ENCODE measurements around the gene PCDH9.

PCDH9 gene

GRCh38 chr13:67175836-67176459 is 54.2 kb downstream of the PCDH9 start:
- H3K4me3 ChIP-seq (ENCODE audit: low read length) = no peak overlapping the region
- DNase-seq (ENCODE audit: low read depth, low spot score) = no peak

- no peak for DNase-seq (ENCODE audit: low read depth, low spot score)
- H3K4me3 ChIP-seq (ENCODE audit: low read length) = no peak overlapping the region
Observed at GRCh38 chr13:67168384-67168783, 61.8 kb downstream of the PCDH9 start.

DNA sequence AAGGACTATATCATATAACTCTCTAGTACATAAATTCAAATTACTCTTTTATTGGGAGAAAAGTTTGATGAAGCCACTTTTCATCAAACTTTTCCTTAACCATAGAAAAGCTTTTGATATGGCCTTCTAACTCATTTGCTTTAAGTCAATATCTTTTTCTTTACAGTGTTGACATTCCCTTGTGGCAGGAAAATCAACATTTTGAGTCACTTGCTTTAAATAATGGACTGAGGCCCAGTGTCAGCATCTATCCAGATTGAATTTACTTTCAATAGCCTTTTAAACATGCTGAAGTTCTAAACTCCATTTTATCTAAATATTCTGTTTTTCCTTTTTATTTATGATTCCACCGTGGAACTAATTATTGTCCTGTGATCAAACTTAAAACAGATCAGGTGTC is 62.7 kb downstream of the PCDH9 start:
- no peak for DNase-seq (ENCODE audit: low read depth, low spot score)
- no peak overlapping the region for H3K4me3 ChIP-seq (ENCODE audit: low read length)

DNA sequence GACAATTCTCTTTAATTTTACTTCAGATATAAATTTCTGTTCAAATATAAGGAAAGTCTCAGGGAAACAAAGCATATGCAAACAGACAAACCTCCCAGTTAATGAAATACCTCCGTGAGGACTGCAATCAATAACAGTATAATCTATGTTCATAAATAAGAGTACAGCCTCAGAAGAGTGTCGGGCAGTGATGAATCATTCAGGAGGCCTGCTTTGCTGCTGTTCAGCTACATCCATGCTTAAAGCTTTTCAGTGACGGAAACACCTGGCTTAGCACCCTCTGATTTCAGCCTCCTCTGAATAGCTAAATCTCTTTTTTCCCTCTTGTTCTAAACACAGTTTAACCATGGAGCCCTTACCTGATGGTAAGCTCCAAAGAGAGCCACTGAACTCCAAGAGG is 69.0 kb downstream of the PCDH9 start:
- no peak for DNase-seq (ENCODE audit: low read depth, low spot score)
- H3K4me3 ChIP-seq (ENCODE audit: low read length) = no peak overlapping the region

DNA sequence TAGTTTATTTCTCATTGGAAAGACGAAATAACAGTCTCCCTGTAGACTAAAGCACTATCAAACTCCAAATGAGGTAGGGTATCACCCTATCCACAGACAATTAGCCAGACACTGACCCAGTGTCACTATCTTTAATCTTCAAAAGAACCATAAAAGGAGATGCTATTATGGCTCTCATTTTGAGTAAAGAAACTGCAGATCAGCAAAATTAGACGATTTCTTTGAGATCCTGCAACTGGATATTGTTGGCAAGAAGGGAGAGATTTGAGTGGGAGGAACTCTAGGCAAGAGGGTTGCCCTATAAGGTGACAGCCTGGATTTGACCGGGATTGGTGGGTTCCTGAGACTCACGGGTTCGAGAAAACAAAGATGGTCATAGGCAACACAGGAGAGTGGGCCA is 71.2 kb downstream of the PCDH9 start:
- DNase-seq (ENCODE audit: low read depth, low spot score) = no peak
- no peak overlapping the region for H3K4me3 ChIP-seq (ENCODE audit: low read length)

DNA sequence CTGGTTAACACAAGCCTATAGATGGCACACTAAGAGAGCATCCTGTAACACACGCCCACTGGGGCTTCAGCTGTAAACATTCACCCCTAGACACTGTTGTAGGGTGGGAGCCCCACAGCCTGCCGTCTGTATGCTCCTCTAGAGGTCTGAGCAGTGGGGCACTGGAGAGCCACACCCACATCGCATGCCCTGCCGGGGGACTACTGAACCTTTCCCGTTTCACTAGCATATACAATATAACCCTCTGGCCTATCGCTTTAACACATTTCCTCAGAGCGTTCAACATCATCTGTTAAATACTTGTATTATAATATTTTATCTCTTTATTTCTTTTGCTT is 73.4 kb downstream of the PCDH9 start:
- DNase-seq (ENCODE audit: low read depth, low spot score) = no peak
- no peak overlapping the region for H3K4me3 ChIP-seq (ENCODE audit: low read length)

- DNase-seq (ENCODE audit: low read depth, low spot score) = no peak
- no peak overlapping the region for H3K4me3 ChIP-seq (ENCODE audit: low read length)
Observed at GRCh38 chr13:67155898-67156722, 74.0 kb downstream of the PCDH9 start.

- DNase-seq (ENCODE audit: low read depth, low spot score) = no peak
- no peak overlapping the region for H3K4me3 ChIP-seq (ENCODE audit: low read length)
Observed at GRCh38 chr13:67152085-67152484, 78.1 kb downstream of the PCDH9 start.

DNA sequence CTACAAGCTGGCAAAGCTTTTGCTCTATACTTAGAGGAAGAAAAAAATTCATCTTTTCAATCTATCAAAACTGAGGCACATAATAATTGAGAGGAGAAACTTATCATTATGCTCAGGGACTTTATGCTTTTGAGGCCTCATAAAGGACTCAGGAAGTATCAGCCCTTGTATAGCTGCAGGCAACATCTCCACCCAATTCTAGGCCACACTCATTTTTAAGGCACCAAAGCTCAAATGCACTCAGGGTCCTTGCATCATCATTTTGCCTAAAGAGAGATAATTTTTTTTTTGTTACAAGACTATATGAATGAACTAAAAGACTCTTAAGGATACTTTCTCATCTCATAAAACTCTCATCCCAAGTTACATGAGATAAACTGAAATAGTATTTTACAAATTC is 78.5 kb downstream of the PCDH9 start:
- H3K4me3 ChIP-seq (ENCODE audit: low read length) = no peak overlapping the region
- no peak for DNase-seq (ENCODE audit: low read depth, low spot score)

GRCh38 chr13:67150608-67151007 is 79.5 kb downstream of the PCDH9 start:
- DNase-seq (ENCODE audit: low read depth, low spot score) = no peak
- no peak overlapping the region for H3K4me3 ChIP-seq (ENCODE audit: low read length)

DNA sequence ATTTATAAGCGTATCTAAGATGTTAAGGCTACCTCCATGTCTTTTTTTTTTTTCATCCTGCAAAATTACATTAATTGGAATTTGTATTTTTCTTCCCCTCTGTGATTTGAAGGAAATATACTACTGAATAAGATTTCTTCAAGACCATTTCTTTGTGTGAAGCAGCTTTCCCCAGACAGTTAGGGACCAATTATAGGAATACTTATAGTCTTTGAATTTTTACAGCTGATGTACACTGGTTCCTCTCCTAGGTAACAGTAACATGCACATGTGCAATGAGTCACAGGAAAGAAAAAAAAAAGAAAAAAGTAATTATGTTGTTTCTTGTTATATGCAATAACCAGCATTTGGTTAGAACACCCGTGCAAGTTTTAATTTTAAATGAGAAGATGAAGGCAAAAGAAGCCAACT is 82.0 kb downstream of the PCDH9 start:
- no peak overlapping the region for H3K4me3 ChIP-seq (ENCODE audit: low read length)
- DNase-seq (ENCODE audit: low read depth, low spot score) = no peak

DNA sequence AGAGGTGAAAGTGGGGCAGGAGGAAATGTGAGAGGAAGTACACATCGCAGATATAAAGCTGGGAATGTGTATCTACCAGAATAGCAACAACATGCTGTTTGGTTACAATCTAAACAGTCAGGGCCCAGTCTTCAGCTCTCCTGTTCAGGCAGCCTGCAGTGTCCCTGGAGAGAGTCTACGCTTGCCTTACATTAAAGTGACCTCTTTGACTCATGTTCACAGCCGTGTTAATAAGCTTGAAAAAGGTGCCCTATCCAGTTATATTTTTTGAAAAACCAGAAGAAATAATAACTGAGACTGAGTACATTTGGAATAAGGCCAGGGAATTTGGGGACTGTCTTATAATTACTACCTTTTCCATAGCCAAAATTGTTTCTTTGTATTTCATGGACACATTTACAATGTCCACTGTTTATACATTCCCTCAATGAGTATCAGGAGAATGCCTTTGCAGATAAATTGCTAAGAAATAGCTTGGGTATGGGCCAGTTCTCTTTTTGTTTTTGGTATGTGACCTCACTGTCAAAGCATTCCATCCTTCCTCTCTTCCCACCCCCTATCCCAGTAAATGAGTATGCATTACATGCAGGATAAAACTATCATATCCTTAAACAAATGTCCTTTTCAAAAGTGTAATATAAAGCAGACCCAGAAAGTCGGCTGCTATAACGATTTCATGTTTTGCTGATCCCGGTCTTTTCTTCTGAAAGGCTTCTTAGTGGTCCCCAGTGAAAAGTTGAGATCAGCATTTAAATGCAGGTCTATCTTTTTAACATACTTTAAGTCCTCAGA is 82.6 kb downstream of the PCDH9 start:
- no peak overlapping the region for H3K4me3 ChIP-seq (ENCODE audit: low read length)
- DNase-seq (ENCODE audit: low read depth, low spot score) = no peak

- DNase-seq (ENCODE audit: low read depth, low spot score) = no peak
- H3K4me3 ChIP-seq (ENCODE audit: low read length) = no peak overlapping the region
Observed at GRCh38 chr13:67146523-67147130, 83.5 kb downstream of the PCDH9 start.

GRCh38 chr13:67145950-67146349 is 84.2 kb downstream of the PCDH9 start:
- no peak overlapping the region for H3K4me3 ChIP-seq (ENCODE audit: low read length)
- no peak for DNase-seq (ENCODE audit: low read depth, low spot score)

DNA sequence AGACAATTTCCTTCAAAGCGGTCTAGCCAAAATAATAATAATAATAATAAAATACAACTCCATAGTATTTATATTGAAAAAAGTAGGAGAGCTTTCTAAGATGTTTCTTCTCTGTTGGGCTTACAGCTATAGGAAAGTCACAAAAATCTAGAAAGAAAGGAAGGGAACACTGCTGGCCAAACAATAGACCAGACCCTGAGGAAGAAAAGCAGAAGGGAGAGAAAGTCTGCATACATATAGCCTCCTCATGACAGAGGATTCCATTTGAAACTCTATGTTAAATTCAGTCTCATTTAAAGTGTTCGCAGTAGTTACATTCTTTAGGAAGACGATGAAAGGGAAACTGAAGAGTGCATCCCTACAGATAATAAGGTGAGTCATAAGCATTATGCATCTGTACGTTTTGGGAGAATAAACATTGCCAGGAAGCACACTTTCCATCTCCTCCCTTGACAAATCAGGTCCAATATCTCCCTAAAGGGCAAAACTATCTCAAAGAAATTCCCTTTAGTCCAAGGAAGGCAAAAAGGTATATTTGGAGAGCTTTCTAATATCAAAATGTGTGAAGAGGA is 86.5 kb downstream of the PCDH9 start:
- DNase-seq (ENCODE audit: low read depth, low spot score) = no peak
- no peak overlapping the region for H3K4me3 ChIP-seq (ENCODE audit: low read length)

DNA sequence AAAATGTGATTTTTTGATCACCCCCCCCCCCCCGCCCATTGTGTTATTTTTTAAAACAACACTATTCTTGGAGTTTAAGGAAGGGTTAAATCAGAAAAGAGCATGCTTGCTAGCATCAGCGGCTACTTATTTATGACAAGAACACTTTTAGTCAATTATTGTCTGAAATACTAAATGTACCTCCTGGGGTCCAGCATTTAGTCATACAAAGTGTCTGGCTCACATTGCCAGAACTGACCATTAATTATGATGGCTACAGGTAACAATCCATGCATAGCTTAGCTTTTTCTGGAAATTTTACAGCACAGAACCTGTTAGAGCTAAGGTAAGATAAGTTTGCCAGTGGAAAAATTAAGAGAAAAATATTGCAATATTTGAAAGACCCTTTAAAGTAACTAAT is 90.1 kb downstream of the PCDH9 start:
- no peak for DNase-seq (ENCODE audit: low read depth, low spot score)
- no peak overlapping the region for H3K4me3 ChIP-seq (ENCODE audit: low read length)

GRCh38 chr13:67139551-67139950 is 90.6 kb downstream of the PCDH9 start:
- DNase-seq (ENCODE audit: low read depth, low spot score) = no peak
- no peak overlapping the region for H3K4me3 ChIP-seq (ENCODE audit: low read length)

GRCh38 chr13:67138970-67139369 is 91.2 kb downstream of the PCDH9 start:
- no peak for DNase-seq (ENCODE audit: low read depth, low spot score)
- no peak overlapping the region for H3K4me3 ChIP-seq (ENCODE audit: low read length)

- DNase-seq (ENCODE audit: low read depth, low spot score) = no peak
Observed at GRCh38 chr13:67137044-67137735, 92.9 kb downstream of the PCDH9 start.

More at GRCh38 chr13:67137044-67137735, 92.9 kb downstream of the PCDH9 start:
- H3K4me3 ChIP-seq (ENCODE audit: low read length) = no peak overlapping the region

Measured in Jurkat, Clone E6-1 (cell line).